ENCODE data around the gene HSD3B7.

- TF ChIP-seq CTCF (IDR thresholded peaks at IDR 0.05) (no peak), POLR2A (IDR thresholded peaks at IDR 0.05) (no peak), POLR2AphosphoS5 (IDR thresholded peaks at IDR 0.05) (no peak), EP300 (IDR thresholded peaks at IDR 0.05) (no peak)
These were observed 13.0 kb downstream of the HSD3B7 start for GRCh38 chr16:30997725-30998711.
